Transverse colon (tissue), 3 donors: ENCODE measurements around the gene KREMEN1.

Source experiments
- EP300 ChIP-seq: sonication (generic); formaldehyde crosslinking; IDR thresholded peaks from one replicate; pipeline ENCODE4 v1.6.1; 2017; ENCODE audit warnings: antibody characterized with exemption, low read depth
- POLR2A ChIP-seq: fragments of 450-650 bp; IDR thresholded peaks from one replicate; pipeline ENCODE4 v1.6.1; 2016; ENCODE audit warnings: antibody characterized with exemption, mild to moderate bottlenecking, moderate library complexity
- TF ChIP-seq, protein P1 (sequence below), 5 experiments: fragments of 200-600 bp in 3 of 5; fragments of 450-650 bp in 2 of 5; sonication (generic) in 3 of 5; IDR thresholded peaks; 1 replicate in 2 of 5; 2 replicates in 3 of 5; pipeline ENCODE4 v1.5.1; 2016 to 2017; ENCODE audit warnings: antibody characterized with exemption in 5 of 5, inconsistent platforms in 3 of 5, mild to moderate bottlenecking in 2 of 5, moderate library complexity in 1 of 5

DNA sequence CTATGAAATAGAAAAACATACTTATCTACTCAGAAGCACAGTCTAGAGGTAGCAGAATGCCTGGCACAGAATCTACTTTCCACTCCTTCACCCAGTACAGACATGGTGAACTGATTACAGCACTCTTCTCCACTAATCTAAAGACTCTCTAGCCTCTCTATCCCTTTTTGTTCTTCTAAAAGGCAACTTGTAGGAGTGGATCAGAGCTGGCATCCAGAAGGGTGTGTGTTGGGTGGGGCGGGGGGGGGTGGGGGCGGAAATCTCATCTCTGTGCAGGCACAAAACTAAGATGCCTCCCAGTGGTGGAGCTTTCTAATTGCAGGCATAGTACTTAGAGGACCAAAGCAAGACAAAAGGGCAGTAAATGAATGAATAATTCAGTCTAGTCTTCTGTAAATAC is 121.3 kb downstream of the KREMEN1 start:
- TF ChIP-seq, protein P1, sequence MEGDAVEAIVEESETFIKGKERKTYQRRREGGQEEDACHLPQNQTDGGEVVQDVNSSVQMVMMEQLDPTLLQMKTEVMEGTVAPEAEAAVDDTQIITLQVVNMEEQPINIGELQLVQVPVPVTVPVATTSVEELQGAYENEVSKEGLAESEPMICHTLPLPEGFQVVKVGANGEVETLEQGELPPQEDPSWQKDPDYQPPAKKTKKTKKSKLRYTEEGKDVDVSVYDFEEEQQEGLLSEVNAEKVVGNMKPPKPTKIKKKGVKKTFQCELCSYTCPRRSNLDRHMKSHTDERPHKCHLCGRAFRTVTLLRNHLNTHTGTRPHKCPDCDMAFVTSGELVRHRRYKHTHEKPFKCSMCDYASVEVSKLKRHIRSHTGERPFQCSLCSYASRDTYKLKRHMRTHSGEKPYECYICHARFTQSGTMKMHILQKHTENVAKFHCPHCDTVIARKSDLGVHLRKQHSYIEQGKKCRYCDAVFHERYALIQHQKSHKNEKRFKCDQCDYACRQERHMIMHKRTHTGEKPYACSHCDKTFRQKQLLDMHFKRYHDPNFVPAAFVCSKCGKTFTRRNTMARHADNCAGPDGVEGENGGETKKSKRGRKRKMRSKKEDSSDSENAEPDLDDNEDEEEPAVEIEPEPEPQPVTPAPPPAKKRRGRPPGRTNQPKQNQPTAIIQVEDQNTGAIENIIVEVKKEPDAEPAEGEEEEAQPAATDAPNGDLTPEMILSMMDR (IDR thresholded peaks at IDR 0.05), result no peak
- TF ChIP-seq POLR2A (no peak), EP300 (no peak)
